Astrocyte of the hippocampus (primary cell): ENCODE data around the gene DTNBP1.

Experiments
- DNase-seq: peaks from one replicate; pipeline ENCODE4 v3.0.0; 2011; ENCODE audit warnings: low read depth, low spot score

The DTNBP1 gene

DNA sequence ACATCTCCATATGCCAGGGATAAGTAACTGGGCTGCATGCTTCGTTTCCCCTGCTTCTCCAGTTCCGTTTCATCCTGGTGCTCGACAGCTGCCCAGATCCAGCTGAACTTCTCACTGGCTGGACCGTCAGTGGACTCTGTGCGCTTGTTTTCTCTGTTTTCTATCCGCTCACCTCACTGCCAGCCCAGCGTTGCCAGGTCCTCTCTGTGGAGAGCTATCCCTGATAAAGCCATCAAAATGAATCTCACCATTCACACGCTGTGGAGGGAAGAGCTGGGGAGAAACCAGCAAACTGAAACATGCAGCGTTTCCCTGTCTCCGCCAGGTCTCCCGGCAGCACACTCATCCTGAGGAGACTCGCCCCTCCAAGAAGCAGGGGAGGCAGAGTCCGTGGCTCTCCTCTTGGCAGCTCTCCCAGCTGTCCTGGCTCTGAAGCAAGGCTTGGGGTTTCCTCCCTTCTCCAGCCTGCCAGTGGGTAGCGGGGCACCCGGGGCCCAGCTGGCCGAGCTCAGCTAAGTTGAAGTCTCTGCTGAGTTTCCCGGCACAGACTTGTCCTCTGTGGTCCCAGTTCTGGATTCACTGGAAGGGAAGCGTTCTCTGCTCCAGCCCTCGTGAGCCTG is 160.9 kb downstream of the DTNBP1 start:
- peak; percentile 94 for DNase-seq

- DNase-seq: no peak
Measured at GRCh38 chr6:15500901-15501825, 161.7 kb downstream of the DTNBP1 start.

DNA sequence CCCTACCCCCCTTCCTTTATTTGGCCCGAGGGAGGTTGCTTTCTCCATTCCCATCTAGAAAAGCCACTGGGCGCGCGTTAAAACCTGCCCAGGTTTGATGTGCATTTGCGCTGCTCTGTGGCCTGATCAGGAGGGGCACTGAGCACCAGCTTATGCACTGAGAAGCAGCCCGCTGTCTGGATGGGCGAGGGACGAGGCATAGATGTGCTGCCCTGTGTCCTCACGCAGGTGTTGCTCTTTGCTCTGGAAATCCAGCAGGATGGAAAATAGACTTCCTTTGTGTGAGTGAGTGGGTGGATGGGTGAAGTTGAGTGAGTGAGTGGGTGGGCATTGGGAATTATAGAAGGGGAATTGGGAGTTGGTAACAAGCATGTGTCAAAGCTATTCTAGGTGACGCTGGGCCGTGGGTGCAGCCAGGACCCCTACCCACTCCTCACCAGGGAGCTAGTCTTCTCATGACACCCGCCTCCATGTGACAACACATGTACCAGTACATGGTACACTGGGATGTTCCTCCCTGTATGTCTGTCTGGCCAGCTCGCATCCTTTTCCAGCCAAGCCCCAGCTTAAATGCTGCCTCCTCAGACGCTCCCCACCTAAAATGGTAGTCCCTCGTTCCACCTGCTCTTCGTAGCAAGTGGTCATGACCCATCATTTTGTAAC is 162.6 kb downstream of the DTNBP1 start:
- DNase-seq: no peak

- DNase-seq: no peak
Measured at GRCh38 chr6:15499591-15499990, 163.2 kb downstream of the DTNBP1 start.

- no peak for DNase-seq
Measured at GRCh38 chr6:15499125-15499524, 163.7 kb downstream of the DTNBP1 start.

DNA sequence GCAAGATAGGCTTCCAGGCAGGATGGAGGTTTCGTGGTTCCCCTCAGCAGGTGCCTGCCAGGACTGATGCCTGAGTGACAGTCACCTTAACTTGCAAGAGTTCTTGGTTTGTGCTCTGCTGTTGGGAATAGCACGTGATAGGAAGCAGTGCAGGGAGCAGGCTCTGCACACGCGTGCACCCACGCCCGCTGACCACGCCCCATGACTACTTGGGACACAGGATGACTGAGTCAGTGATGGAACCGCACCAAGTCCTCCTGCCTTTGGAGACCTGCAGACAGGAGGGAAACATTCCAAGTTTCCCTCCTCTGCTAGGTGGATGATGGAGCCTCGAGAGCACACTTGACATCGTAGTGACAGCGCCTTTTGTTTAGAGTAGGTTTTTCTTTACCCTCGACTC is 164.2 kb downstream of the DTNBP1 start:
- no peak for DNase-seq

DNA sequence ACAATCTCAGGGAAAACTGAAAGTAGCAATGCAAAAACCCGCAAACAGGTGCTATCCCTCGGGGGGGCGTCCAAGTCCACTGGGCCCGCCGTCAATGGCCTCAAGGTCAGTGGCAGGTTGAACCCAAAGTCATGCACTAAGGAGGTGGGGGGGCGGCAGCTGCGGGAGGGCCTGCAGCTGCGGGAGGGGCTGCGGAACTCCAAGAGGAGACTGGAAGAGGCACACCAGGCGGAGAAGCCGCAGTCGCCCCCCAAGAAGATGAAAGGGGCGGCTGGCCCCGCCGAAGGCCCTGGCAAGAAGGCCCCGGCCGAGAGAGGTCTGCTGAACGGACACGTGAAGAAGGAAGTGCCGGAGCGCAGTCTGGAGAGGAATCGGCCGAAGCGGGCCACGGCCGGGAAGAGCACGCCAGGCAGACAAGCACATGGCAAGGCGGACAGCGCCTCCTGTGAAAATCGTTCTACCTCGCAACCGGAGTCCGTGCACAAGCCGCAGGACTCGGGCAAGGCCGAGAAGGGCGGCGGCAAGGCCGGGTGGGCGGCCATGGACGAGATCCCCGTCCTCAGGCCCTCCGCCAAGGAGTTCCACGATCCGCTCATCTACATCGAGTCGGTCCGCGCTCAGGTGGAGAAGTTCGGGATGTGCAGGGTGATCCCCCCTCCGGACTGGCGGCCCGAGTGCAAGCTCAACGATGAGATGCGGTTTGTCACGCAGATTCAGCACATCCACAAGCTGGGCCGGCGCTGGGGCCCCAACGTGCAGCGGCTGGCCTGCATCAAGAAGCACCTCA is 166.3 kb downstream of the DTNBP1 start:
- DNase-seq: no peak

DNA sequence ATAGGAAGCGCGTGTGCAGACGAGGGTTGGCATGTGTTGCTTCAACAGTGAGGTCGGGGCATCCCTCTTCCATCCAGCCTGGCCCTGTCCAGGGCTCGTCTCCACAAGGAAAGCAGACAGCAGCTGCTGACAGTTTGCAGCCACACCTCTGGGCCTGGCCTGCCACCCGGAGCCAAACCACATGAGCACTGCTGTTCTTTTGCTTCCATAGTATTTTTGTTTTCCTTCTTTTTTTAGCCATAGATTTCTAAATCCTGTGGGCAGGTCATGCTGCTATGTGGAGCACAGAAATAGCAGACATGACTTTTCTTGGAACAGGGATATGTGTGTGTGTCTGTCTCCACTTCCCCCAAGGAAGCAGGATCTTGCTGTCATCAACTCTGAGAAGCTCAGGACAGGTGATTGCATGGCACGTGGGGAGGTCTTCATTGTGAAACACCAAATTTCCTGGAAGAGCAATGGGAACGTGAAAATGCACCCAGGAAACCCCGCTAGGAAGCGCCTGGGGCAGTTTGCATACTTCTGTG is 167.4 kb downstream of the DTNBP1 start:
- peak; percentile 24 for DNase-seq

DNA sequence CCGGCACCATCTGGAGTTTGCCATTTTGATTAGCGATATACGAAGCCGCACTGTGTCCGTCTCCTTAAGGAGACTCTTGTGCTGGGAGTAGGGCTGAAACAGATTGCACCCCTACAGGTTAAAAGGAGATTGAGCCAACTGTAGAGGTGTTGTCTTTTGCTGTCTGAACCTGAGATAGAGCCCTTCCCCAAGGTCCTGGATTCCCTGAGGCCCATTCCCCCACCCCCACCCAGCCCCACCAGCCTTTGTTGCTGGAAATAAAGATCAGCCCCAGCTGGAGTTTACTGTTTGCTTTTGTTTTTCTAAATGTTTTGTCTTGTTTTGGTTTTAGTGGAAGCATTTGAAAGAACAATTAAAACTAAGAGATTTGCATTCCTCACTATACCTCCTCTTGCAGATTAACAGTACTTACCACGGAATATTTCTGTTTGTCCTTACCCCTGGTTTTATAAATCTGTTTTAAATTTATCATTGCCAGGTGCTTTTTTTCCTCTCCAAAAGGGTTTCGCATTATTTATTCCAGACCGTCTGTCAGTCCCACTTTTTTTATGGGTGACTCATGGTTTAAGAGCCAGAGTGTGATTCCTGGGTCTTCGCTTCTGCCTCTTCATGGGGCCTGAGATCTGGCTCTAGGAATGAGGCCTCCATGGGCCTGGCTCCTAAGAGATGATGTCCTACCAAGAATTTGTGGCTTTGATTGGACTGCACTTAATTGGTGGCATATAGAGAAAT is 169.2 kb downstream of the DTNBP1 start:
- peak; percentile 46 for DNase-seq

GRCh38 chr6:15491986-15492269 is 170.9 kb downstream of the DTNBP1 start:
- no peak for DNase-seq

- DNase-seq: peak; percentile 81
Measured at GRCh38 chr6:15491255-15491985, 171.4 kb downstream of the DTNBP1 start.

DNA sequence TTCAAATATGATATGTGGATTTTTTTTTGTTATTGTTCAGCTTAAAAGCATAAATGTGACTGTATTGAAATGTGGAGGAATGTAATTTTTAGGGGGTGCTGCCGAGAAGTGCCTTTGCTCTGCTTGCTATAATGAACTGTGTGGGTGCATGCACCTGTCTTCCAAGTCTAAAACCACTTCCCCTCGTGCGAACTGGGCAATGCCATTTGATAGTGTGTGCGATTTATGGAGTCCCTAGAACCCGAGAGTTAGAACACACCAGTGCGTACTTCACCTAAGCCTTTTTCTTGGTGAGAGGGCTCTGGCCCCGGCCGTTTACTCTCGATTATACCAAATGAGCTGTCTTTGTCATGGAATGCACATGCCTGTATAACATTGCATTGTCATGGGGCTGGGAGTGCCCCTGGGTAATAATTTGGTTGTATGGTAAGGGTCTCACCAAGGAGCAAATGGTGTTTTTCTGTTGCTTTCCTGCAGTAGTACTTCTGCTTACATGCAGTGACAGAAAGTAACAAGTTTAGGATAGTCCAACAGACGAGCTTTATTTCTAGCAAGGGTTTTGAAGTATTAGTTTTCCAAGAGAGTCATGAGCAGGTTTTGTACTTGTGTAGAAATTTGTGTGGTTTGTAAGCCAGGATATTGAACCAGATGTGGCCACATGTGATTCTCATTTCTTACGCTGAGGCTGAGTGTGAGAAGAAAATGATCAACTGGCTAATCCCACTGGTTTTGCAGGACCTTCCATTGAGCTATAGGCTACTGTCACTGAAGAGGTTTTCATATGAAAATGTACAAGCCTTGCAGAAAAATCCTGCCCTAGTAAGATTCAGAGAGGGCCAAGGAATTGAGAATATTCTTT is 172.4 kb downstream of the DTNBP1 start:
- no peak for DNase-seq

DNA sequence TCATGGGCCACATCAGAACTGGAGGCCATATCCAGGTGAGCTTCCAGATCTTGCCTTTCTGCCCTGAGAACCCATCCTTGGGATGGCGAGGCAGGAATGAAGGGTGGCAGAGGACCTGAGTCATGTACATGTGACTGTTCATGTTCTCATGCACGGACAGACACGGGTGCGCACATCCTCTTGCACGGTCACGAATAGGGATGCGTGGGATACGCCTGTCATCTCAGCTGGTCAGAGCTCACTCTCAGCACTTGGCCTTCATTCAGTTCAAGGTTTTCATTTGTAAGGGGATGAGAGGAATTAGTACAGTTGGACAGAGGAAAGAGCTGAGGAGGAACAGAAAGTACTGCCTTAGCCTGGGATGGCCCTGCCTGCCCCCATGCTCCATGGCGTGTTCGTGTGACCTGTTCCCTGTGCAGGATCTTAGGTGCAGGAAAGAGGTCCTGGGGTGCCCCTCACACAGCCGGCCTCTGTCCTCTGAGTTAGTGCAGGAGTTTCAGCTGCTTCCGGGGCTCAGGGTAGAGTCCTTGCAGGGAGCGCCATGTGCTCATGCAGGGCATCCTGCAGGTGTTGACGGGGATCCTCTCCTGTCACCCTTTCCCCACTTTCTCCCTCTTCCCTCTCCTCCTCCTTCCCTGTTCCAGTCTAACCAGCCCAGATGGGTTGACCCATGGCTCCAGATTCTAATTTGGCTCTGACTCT is 173.4 kb downstream of the DTNBP1 start:
- DNase-seq: no peak

GRCh38 chr6:15487262-15487661 is 175.6 kb downstream of the DTNBP1 start:
- no peak for DNase-seq

DNA sequence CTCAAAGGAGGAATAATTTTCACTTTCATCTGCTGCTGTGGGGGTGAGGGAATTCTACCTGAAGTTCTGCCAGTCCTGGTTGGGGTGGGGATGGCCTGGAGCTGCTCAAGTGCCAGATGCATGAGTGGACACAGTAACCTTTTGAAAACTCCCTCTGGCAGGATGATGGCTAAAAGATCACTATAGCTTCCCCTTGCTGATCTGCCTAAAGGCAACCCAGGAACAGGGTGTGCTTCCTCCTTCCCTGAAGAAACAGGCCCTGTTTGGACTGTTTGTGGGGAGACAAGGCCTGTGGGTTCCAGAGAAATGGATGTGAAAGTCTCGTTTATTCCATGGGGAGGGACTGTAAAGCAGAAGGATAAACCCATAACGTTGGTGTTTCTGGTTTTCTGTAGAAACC is 176.9 kb downstream of the DTNBP1 start:
- DNase-seq: no peak

GRCh38 chr6:15484821-15485220 is 178.0 kb downstream of the DTNBP1 start:
- no peak for DNase-seq

- DNase-seq: no peak
Measured at GRCh38 chr6:15484140-15484539, 178.7 kb downstream of the DTNBP1 start.

DNA sequence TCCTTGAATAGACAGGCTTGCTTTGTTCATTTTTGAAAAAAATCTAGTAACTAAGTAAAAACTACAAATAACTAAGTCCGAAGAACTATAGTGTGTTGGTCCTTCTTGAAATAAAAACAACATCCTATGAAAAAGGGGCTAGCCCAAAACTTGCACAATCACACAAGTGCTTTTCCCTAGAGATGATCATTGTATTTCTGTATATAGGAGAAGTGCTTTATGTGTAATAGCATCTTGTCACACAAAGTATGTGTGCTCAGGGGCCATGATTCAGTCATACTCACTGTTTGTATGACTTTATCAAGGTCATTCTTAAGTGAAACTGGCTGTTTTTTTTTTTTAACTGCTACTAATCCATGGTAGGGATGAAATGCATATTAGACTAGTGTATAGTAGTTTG is 179.8 kb downstream of the DTNBP1 start:
- DNase-seq: no peak
